Esophagus squamous epithelium (tissue), 5 donors: Measurements from ENCODE around the gene WDR59. TPM values are rescaled to one million over a fixed set of nuclear protein-coding genes. Genes with fewer than 3 reads are reported as not detected.

Experiments used
- DNase-seq: peaks from one replicate; lab custom pipeline; 2025; lab: John Stamatoyannopoulos, UW
- H3K27ac ChIP-seq, 4 donors: fragments of 200-600 bp; sonication (generic); one replicate each; pipeline ENCODE4 v1.5.1; 2016 to 2019; ENCODE audit warnings: mild to moderate bottlenecking in 1 of 4
- H3K27me3 ChIP-seq, 4 donors: fragments of 200-600 bp; sonication (generic); 1 replicate in 3 of 4; 2 replicates in 1 of 4; pipeline versions ENCODE4 v1.5.1 to v1.6.0; 2017 to 2021; ENCODE audit warnings: antibody characterized with exemption in 1 of 4
- H3K36me3 ChIP-seq, 3 donors: fragments of 200-600 bp; sonication (generic); one replicate each; pipeline ENCODE4 v1.5.1; 2016 to 2019
- H3K4me1 ChIP-seq, 3 donors: fragments of 200-600 bp; sonication (generic); one replicate each; pipeline ENCODE4 v1.5.1; 2017 to 2019
- H3K4me3 ChIP-seq, 4 donors: fragments of 200-600 bp; sonication (generic); 1 replicate in 3 of 4; 2 replicates in 1 of 4; pipeline ENCODE4 v1.5.1; 2016 to 2019; ENCODE audit warnings: mild to moderate bottlenecking in 2 of 4, moderate library complexity in 1 of 4
- H3K9me3 ChIP-seq, 3 donors: fragments of 200-600 bp; sonication (generic); one replicate each; pipeline ENCODE4 v1.5.1; 2016 to 2019
- POLR2A ChIP-seq, 4 donors: fragments of 450-650 bp; IDR thresholded peaks; one replicate each; pipeline ENCODE4 v1.6.1; 2017; ENCODE audit warnings: antibody characterized with exemption in 4 of 4, mild to moderate bottlenecking in 4 of 4, moderate library complexity in 3 of 4
- WGBS, 2 donors: methylation state at CpG; one replicate each; pipeline ENCODE4 v1.1.5; 2018; 5-methylcytosine and 5-hydroxymethylcytosine counted together
- intact Hi-C: fragments of 100-400 bp; cut with DNase I; formaldehyde crosslinking; loops from one replicate; pipeline ENCODE4 v1.15.0; 2022
- total RNA-seq, 4 donors: library from RNA; depleted of rRNA; stranded (reverse); fragments of >200 nt; gene quantifications; one replicate each; pipeline ENCODE4 v1.1.0, GENCODE V29; 2016
- TF ChIP-seq, protein P1 (sequence below), 6 experiments: fragments of 450-650 bp in 4 of 6; fragments of 200-600 bp in 2 of 6; sonication (generic) in 2 of 6; IDR thresholded peaks; one replicate each; pipeline ENCODE4 v1.5.1; 2016 to 2019; ENCODE audit warnings: antibody characterized with exemption in 6 of 6, mild to moderate bottlenecking in 4 of 6, moderate library complexity in 4 of 6
- donor health status: DM: yes; HTN: yes; CAD: no.

WDR59 gene
- total RNA-seq, 4 donors from 2014 or later: 9.8 to 25.1 (median 22.2) TPM

- H3K27ac ChIP-seq: no peak overlapping the region
- no peak overlapping the region for H3K4me3 ChIP-seq
- intact Hi-C loops: no loop called here
- no peaks in the 10 kb centered on the region for H3K4me1 ChIP-seq
- H3K27me3 ChIP-seq: no peaks in the 10 kb centered on the region
- peaks cover 6 to 100% (median 26%) of the 10 kb centered on the region in 3 donors for H3K36me3 ChIP-seq
- 87 to 91% methylated on average over 3 to 4 of the region's 4 CpGs for WGBS, 2 donors
- DNase-seq: no peak
- TF ChIP-seq, protein P1, sequence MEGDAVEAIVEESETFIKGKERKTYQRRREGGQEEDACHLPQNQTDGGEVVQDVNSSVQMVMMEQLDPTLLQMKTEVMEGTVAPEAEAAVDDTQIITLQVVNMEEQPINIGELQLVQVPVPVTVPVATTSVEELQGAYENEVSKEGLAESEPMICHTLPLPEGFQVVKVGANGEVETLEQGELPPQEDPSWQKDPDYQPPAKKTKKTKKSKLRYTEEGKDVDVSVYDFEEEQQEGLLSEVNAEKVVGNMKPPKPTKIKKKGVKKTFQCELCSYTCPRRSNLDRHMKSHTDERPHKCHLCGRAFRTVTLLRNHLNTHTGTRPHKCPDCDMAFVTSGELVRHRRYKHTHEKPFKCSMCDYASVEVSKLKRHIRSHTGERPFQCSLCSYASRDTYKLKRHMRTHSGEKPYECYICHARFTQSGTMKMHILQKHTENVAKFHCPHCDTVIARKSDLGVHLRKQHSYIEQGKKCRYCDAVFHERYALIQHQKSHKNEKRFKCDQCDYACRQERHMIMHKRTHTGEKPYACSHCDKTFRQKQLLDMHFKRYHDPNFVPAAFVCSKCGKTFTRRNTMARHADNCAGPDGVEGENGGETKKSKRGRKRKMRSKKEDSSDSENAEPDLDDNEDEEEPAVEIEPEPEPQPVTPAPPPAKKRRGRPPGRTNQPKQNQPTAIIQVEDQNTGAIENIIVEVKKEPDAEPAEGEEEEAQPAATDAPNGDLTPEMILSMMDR (IDR thresholded peaks at IDR 0.05): no peak
- TF ChIP-seq POLR2A (IDR thresholded peaks at IDR 0.05): no peak
- H3K9me3 ChIP-seq: no peaks in the 10 kb centered on the region
Measured at GRCh38 chr16:74942977-74943918, 41.7 kb downstream of the WDR59 start.

DNA sequence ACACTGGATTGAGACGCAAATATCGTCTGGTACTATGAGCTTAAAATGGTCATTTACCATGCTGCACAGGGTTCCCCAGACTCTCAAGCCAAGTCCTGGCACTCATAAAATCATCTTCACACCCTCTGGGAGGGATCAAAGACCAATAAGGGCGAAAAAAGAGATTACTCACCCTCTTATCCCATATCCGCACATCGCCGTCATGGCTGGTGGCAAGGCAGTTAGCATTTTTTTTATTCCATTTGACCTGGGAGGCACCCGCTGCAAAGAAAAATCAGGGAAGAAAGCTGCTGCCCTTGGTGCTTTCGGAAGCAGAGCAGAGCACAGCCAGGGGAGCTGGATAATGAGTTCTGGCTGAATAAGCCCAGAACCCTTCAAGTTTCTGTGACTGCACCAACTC lies 42.4 kb downstream of the WDR59 start:
- no peak overlapping the region for H3K4me3 ChIP-seq
- no peak overlapping the region for H3K27ac ChIP-seq
- no peaks in the 10 kb centered on the region for H3K4me1 ChIP-seq
- TF ChIP-seq, protein P1 (IDR thresholded peaks at IDR 0.05): no peak
- no peak for TF ChIP-seq POLR2A (IDR thresholded peaks at IDR 0.05)
- no peaks in the 10 kb centered on the region for H3K9me3 ChIP-seq
- WGBS, 2 donors: 88 to 89% methylated on average over 8 of the region's 8 CpGs
- intact Hi-C loops: no loop called here
- DNase-seq: no peak
- peaks cover 13 to 100% (median 22%) of the 10 kb centered on the region in 3 donors for H3K36me3 ChIP-seq
- no peaks in the 10 kb centered on the region for H3K27me3 ChIP-seq

GRCh38 chr16:74939688-74940087 lies 45.2 kb downstream of the WDR59 start:
- no peak for DNase-seq
- H3K4me3 ChIP-seq: no peak overlapping the region
- peaks cover 13 to 99% (median 15%) of the 10 kb centered on the region in 3 donors for H3K36me3 ChIP-seq
- no peak for TF ChIP-seq POLR2A (IDR thresholded peaks at IDR 0.05)
- TF ChIP-seq, protein P1 (IDR thresholded peaks at IDR 0.05): no peak
- H3K4me1 ChIP-seq: no peaks in the 10 kb centered on the region
- intact Hi-C loops: no loop called here
- H3K27me3 ChIP-seq: no peaks in the 10 kb centered on the region
- H3K27ac ChIP-seq: no peak overlapping the region
- no peaks in the 10 kb centered on the region for H3K9me3 ChIP-seq

DNA sequence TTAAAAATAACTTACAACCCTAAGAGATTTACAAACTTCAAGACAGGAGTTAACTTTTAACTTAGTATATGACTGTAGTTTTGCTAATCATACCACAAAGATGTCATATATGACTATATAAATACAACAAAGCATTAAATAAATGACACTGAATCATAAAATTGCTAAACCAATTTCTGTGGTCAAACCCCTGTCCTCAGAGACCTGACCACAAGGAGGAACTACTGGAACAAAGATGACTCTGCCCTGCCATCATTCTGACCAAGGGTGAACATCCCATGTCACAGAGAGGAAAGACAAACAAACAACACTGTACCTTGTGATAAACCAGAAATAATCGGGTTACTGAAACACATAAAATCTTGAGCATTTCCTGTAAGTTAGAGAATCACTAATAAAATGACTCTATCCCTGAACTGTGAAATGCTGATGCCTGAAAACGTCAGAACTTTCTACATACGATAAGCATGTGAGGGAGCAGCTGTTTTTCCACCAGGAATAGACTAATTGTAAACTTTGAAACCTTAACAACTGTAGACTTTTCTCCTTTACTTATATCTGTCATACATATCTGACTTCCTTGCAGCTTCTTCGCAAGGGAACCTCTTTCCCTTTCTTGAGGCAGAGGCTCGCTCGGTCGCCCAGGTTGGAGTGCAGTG lies 47.9 kb downstream of the WDR59 start:
- no peak overlapping the region for H3K4me3 ChIP-seq
- peaks cover 10 to 99% (median 15%) of the 10 kb centered on the region in 3 donors for H3K36me3 ChIP-seq
- no peak for DNase-seq
- no peak for TF ChIP-seq POLR2A (IDR thresholded peaks at IDR 0.05)
- TF ChIP-seq, protein P1 (IDR thresholded peaks at IDR 0.05): no peak
- no peak overlapping the region for H3K27ac ChIP-seq
- intact Hi-C loops: no loop called here
- no peaks in the 10 kb centered on the region for H3K4me1 ChIP-seq
- H3K9me3 ChIP-seq: no peaks in the 10 kb centered on the region
- 72 to 82% methylated on average over 7 of the region's 7 CpGs for WGBS, 2 donors
- H3K27me3 ChIP-seq: no peaks in the 10 kb centered on the region

DNA sequence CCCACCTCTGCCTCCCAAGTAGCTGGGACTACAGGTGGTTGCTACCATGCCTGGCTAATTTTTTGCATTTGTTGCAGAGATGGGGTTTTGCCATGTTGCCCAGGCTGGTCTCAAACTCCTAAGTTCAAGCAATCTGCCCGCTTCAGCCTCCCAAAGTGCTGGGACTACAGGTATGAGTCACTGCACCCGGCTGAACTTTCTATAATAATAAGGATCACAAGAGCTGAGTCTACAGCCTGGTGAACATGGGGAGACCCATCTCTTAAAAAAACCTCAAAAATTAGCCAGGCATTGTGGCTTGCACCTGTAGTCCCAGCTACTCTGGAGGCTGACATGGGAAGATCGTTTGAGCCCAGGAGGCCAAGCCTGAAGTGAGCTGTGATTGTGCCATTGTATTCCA lies 53.5 kb downstream of the WDR59 start:
- DNase-seq: no peak
- peaks cover 0 to 9% (median 0%) of the 10 kb centered on the region in 3 donors for H3K4me1 ChIP-seq
- H3K27me3 ChIP-seq: no peaks in the 10 kb centered on the region
- H3K4me3 ChIP-seq: no peak overlapping the region
- no peak for TF ChIP-seq POLR2A (IDR thresholded peaks at IDR 0.05)
- TF ChIP-seq, protein P1 (IDR thresholded peaks at IDR 0.05): no peak
- H3K36me3 ChIP-seq: peaks cover 0 to 82% (median 15%) of the 10 kb centered on the region in 3 donors
- no peak overlapping the region for H3K27ac ChIP-seq
- H3K9me3 ChIP-seq: no peaks in the 10 kb centered on the region
- intact Hi-C loops: no loop called here
- WGBS, 2 donors: 62 to 65% methylated on average over 3 of the region's 3 CpGs
